Stimulated activated CD4-positive, alpha-beta T cell treated with anti-CD3 and anti-CD28 coated beads, TNF-alpha, amount 100 ng/mL, for 1 hour (primary cell): Measurements from ENCODE around the gene SLC6A18.

Source experiments
- DNase-seq, 3 donors: peaks; one replicate each; pipeline ENCODE4 v3.0.0-alpha.2; 2020; ENCODE audit warnings: low read depth in 3 of 3, low spot score in 1 of 3

Gene SLC6A18

DNA sequence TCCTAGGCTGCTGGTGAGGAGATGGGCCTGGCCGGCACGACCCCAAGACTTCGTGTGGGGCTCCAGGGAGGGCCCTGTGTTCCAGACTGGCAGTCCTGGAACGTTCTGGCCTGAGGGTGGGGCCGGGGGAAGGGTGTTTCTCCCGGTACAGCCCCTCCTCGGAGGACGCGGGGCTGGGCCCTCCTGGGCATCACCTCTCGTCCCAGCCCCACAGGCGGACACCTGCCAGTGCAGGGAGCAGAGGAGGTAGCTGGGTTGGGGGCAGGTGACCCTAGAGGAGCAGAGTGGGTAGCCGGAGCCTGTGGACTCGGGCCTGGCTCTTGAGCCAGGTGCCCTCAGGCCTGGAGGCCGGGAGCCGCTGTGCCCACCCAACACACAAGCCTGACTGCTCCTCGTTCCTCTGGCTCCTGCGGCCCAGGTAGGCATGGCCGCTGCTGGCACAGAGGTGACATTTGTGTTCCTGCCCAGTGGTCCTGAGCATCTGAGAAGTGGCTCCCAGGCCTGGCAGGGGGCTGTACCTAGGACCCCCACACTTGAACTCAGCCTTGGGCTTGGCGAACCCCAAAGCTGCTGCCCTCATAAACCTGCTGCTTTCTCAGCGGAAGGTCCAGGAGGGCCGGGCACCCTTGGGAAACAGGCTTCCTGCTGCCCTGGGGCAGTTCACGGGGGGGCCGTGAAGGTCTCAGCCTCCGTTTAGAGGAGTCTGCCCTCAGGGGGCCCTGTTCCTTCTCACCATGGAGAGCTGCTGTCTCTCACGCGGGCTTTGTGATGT lies 23.0 kb upstream of the SLC6A18 start:
- no peak for DNase-seq

DNA sequence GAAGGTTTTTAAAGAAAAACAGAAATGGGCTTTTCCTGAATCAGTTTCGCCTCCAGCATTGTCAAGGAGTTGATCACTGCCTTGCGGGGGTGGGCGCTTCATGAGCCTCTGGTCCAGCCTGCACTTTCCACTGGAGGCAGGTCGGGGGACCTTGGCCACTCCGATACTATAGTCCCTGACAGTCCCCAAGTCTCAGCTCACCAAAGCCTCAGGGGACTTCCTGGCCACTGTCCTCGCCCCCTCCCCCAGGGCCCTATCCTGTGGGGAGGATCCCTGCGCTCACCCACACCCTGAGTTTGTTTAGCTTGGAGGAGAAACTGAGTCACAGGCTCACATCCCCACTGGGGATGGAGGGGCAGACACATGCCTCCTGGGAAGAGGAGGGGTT lies 22.4 kb upstream of the SLC6A18 start:
- no peak for DNase-seq

DNA sequence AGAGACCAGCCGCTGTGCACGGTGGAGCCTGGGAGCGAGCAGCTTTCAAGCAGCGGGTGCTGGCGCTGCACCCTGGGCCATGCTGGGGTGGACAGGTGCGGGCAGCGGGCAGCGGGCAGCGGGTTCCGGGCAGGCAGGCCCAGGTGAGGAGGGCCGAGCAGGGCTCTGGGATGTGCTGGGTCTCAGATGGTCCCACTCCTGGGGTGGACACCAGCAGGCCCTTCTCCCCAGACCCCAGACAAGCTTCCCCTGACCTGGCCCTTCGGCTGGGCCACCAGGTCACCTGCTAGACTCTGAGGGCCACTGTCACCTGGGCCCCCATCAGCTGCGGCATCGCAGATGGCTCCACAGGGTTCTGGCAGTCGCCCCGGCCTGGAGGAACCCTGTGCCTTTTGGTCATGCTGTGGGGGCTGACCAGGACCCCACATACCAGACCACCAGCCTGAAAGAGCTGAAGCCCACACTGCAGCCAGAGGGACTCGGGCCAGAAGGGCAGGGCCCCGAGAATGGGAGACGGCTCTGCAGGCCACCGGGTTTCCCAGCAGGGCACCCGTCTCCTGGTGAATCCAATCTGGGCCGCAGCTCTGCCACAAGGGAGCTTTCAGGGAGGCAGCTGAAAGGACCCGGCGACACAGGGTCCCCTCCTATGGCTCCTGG lies 21.7 kb upstream of the SLC6A18 start:
- no peak for DNase-seq

DNA sequence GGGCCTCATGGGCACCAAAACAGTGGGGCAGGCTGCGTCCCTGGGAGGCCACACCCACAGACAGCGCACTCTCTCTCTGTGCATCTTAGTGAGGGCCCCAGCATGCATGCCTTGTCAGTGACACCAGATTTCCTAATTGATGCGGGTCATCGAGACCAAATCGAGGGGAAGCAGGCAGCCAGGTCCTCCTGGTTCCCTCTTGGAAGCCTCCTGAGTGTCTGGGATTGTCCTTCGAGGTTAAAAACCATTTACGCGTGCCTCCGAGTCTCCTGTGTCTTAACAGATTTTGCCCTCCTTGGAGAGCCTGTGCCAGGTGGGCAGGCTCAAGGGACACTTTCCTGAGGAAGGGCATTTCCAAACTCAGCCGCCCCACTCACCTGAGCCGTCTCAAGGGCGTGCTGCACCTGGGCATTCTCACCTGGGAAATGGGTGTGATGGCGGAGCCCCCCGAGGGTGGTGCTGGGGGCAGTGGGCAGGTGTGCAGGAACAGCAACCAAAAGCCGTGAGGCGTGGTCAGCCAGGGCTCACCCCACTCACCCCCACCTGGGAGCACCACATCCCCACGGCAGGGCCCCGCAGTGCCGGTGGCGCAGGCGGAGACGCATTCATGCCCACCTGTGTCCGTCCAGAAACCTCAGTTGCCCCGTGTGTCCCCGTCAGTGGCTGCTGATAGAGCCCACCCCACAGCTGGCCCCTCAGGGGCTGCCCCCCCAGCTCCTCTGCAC lies 21.1 kb upstream of the SLC6A18 start:
- no peak for DNase-seq

DNA sequence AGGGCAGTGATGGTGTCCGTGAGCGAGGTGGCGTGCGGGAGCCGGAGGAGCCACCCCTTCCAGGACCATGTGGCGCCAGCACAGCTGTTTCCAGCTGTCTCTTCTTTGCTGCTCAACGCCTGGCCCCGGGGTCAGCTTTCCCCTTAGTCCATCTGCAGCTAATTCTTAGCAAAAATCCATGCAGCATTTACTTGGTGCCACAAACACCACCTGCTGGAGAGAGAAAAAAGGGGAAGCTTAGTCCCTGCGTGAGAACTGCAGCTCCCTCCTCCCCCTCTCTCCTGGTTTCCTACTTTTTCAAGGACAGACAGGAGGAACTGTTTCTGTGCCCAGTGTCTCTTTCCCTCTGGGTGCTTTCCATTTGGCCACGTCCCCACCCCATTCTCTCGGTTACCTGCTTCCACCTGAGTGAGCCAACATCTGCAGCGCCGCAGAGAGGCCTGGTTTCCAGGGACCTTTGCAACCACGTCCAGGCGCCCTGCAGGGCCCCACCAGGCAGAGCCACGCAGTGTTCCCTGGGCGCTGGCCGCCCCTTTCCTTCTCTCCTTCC lies 20.4 kb upstream of the SLC6A18 start:
- no peak for DNase-seq

DNA sequence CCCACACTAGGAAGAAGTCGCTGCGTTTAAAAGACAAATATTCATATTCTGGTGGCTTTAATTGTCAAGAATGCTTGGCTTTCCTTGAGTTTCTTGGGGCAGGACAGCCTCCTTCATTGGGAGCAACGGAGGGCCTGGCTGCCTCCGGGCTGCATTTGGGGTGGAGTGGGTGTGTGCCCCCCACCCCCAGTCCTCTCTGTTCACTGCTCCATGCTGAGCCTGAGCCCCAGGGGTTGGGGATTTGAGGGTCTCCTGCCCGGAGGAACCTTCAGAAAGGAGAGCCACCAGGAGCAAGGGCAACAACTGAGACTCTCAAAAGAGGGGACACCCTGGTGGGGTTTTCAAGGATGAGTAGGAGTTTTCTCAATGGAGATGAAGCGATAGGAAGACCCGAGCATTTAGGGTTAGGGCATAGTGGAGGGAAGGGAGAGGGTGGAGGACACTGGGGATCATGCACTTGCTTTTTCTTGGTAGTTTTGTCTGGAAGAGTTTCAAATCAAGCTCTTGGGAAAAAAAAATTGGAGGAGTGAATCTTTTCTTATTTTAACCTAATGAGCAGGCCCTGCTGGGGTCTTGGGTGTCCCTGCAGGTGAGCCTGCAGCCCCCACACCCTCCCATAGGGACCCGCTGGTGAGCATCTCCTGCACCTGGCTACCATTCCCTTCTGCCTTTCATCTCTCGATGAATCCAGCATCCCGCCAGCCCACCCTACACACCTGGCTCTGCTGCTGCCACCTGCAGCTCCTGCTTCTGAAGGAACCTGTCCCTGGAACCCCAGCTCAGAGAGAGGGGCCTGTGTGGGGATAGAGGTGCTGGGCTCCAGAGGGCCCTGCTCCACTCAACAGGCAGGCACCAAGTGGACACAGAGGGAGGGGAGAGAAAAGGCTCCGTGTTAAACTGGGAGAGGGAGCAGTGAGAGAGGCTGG lies 19.7 kb upstream of the SLC6A18 start:
- DNase-seq: no peak

DNA sequence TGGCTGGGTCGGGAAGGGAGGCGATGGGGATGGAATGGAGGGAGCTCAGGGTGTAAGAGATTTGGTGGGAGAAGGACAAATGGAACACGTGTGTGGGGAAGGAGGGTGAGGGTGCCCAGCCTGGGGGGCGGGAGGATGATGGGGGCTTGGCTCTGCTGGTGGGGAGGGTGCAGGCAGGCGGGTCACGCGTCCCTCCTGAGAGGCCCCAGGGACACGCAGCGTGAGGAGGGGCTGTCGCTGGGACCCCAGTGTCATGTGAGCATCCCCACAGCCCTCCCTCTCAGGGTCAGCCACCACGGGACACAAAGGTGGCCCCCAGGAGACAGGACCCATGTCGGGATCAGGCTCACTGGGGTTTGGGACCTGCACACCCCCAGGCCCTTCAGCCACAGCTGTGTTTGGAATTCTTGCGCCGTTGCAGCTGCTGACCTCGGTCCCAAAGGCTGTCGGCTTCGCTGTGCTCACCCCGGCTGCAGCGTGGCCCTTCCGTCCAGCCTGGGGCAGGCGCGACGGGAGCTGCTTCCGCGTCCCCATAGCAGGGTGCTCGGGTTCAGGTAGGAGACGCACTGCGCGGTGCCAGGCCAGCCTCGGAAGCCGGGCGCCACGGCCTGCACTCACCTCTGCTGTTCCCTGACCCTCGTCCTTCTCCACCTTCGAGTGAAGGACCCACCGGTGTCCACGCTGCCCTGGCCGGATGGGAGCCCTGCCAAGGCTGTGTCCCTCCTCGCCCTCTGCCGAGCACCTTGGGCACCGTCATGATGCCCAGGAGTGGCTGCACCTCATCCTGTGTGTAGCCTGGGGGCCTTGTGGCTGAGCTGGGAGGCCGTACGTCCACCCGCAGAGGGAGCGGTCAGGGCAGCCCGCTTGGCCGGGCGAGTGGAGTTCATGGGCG lies 18.4 kb upstream of the SLC6A18 start:
- no peak for DNase-seq

DNA sequence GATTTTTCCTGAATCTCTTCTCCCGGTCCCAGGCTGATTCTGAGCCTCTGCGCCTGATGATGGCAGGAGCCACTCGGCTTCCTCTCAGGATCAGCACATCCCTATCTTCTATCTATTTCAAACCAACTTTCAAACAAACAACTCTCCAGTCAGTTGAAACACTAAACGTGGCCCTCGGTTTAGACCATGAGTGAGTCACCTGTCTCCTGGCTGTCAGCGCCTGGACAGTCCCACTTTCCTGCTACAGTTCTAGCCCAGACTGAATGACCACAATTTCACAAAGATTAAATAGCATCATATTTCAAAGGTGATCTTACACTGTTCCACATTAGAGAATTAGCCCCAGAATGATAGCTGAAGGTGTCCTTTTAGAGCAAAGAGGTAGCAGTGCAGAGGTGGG lies 17.6 kb upstream of the SLC6A18 start:
- DNase-seq: no peak

DNA sequence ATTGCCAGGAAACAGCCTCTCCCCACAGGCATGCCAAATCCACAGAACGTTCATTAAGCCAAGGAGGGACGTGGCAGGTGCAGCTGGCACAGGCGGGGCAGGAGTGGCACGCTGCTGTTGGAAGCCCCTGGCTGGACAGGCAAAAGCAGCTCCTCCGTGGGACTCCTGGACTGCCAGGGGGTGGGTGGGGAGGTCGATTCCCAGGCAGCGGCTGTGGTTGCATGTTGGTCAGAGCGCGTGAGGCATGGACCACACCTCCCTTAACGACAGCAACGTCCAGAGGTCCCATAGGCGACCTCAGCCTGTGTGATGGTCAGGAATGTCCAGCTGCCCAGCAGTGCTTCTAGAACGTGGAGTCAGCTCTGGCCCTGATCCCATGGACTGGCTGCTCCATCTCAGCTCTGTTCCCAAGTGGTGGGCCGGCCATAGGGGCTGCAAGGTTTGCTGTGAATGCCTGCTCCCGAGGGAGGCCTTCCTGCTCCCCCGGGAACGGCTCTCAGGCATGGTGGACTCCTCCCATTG lies 16.9 kb upstream of the SLC6A18 start:
- DNase-seq: no peak

DNA sequence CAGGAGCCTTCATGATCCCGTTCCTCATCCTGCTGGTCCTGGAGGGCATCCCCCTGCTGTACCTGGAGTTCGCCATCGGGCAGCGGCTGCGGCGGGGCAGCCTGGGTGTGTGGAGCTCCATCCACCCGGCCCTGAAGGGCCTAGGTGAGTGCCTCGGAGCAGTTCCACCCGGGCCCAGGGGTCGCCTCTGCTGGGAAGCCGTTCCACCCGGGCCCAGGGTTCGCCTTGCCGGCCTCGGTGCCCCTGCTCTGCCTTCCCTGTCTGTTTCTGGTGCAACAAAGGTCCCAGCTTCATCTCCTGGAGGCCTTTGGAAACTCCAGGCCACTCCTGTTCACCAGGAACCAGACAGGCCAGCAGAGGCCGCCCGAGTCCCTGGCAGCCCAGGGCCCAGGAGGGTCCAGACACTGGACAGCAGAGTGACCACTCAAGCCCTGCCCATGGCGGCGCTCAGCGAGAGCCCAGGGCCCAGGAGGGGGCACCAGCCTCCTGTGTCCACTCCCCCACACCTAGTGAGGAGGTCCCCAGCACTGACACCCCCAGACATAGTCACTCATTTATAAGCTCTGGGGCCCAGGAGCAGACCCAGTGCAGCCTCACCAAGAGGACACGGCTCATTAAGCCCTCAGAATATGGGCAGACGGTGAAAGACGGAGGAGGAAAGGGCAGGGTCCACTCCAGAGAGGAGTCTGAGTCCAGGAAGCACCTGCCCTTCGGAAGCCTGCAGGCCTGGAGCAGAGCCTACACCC lies 16.3 kb upstream of the SLC6A18 start:
- DNase-seq: no peak

DNA sequence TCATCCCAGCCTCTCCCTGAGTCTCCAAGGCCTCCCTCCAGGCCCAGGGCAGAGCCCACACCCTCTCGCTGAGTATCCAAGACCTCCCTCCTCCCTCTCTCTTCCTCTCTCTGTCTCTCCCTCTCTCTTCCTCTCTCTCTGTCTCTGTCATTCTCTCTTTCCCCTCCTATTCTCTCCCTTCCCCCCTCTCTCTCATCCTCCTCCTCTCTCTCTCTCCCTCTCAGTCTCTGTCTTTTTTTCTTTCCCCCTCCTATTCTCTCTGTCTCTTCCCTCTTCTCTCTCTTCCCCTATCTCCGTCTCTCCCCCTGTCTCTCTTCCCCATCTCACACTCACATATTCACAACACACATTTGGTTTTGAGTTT lies 15.7 kb upstream of the SLC6A18 start:
- no peak for DNase-seq

DNA sequence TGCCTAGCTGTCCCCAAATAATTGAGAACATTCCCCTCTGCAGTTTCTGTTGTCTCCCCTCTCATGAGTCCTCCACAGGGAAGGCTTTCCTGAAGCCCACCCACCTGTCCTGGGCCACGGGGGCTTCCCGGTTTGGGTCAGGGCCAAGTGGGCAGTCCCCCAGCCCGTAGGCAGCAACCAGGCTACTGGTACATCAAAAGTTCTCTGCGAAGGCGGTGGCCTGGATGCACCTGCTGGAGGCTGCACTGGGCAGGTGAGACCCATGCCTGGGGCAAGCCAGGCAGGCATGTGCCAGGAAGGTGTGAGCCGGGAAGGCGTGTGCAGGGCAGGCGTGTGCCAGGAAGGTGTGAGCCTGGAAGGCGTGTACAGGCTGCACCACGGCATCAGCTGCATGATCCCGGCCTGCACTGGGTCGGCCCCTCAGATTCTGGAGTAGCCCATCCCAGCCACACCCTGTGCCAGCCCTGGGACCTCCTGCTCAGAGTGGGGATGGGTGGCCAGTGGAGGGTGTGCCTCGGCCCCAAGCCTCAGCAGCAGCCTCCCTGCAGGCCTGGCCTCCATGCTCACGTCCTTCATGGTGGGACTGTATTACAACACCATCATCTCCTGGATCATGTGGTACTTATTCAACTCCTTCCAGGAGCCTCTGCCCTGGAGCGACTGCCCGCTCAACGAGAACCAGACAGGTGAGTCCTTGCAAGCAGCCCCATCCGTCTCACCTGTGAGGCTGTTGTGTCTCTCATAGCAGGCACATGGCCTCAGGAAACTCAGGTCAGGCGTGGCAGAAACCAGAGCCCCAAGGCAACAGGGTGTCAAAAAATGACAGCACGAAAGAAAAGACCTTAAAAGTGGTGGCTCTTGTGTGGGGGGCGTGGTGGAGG lies 15.0 kb upstream of the SLC6A18 start:
- no peak for DNase-seq

DNA sequence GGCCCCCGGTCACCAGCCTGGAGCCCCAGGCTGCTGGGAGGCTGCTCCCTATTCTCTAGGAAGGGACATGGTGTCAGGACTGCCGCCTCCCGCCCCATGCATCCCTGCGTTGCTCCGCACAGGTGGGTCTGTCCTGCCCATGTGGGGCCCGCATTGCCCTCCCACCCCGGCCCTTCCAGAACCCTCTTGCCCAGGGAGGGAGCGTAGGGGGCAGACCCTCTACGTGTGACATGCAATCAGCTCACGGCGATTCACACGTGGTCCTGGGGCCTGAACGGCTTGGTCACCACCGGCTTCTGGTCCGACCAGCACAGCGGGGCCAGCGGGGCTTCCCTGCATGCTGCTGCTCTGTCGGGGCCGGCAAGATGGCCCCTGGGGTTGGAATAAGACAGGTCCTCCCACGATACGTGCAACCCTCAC lies 14.3 kb upstream of the SLC6A18 start:
- no peak for DNase-seq

DNA sequence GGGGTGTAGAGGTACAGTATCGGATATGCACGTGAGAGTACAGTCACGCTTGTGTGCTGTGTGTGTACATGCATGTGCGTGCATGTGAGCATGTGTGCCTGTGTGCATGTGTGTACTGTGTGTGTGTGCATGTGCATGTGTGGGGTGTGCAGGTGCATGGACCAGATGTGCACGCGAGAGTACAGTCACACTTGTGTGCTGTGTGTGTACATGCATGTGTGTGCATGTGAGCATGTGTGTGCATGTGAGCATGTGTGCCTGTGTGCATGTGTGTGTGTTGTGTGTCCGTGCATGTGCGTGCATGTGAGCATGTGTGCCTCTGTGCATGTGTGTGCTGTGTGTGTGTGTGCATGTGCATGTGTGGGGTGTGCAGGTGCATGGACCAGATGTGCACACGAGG lies 13.5 kb upstream of the SLC6A18 start:
- DNase-seq: no peak

DNA sequence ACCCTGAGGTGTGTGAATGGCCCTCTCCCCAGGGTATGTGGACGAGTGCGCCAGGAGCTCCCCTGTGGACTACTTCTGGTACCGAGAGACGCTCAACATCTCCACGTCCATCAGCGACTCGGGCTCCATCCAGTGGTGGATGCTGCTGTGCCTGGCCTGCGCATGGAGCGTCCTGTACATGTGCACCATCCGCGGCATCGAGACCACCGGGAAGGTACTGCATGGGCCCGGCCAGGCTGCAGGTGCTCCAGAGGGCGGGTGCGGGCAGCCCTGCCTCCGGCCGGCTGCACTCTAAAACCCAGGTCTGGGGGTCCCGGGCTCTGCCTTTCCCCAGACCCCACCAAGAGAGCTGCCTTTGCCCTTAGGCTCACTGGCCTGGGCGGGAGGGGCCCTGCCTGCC lies 12.9 kb upstream of the SLC6A18 start:
- no peak for DNase-seq

DNA sequence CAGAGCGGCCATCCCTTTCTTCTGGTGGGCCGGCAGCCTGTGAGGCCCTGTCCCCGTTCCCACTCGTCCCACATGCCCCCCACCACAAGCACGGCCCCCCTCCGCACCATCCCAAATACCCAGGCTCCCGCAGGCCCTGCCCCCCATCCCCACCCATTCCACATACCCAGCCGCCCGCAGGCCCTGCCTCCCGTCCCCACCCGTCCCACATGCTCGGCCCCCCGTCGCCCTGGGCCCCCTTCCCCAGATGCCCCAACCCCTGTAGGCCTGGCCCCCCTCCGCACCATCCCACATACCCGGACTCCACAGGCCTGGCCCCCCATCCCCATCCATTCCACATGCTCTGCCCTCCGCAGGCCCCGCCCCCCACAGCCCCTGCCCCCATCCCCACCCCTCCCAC lies 12.3 kb upstream of the SLC6A18 start:
- DNase-seq: no peak

DNA sequence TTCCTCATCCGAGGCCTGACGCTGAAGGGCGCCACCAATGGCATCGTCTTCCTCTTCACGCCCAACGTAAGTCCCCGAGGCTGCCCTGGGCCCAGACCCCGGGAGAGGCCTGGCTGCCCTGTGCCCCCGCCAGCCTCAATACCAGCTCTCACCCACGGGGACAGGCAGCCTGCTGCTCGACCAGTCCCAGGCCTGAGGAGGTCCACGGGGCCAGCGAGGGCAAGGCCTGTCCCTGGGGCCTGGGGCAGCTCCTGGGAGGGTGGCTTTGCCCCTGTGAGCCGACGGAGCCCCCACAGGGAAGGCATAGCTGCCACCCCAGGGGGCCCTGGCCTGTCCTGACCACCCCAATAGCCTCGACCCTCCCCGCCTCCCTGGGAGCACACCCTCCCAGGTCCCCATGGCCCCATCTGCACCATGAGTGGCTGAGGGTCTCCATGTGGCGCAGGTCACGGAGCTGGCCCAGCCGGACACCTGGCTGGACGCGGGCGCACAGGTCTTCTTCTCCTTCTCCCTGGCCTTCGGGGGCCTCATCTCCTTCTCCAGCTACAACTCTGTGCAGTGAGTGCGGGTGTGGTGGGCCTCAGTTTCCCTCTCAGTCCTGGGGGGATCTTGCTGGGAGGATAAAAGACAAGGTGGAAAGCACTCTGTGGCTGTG lies 11.5 kb upstream of the SLC6A18 start:
- no peak for DNase-seq
